Neural cell (in vitro differentiated cells): ENCODE results near the gene AOX1.

Source experiments
- CTCF ChIP-seq: fragments of 450-650 bp; IDR thresholded peaks from 2 replicates; pipeline ENCODE4 v1.5.1; 2014; ENCODE audit warnings: antibody characterized with exemption, mild to moderate bottlenecking, moderate library complexity; ENCODE audit not compliant: poor library complexity, severe bottlenecking
- MXI1 ChIP-seq: fragments of 450-650 bp; conservative IDR thresholded peaks from 2 replicates; pipeline ENCODE4 v1.6.1; 2014; ENCODE audit warnings: antibody characterized with exemption, mild to moderate bottlenecking; ENCODE audit not compliant: poor library complexity, severe bottlenecking
- POLR2AphosphoS5 ChIP-seq: IDR thresholded peaks from 2 replicates; pipeline ENCODE4 v1.6.1; 2012
- RAD21 ChIP-seq: fragments of 450-650 bp; conservative IDR thresholded peaks from 2 replicates; pipeline ENCODE4 v1.6.1; 2014; ENCODE audit warnings: antibody characterized with exemption, mild to moderate bottlenecking, moderate library complexity
- REST ChIP-seq: IDR thresholded peaks from 2 replicates; pipeline ENCODE4 v1.6.1; 2012; ENCODE audit warnings: borderline replicate concordance
- SMC3 ChIP-seq: fragments of 450-650 bp; conservative IDR thresholded peaks from 2 replicates; pipeline ENCODE4 v1.6.1; 2014; ENCODE audit warnings: antibody characterized with exemption, mild to moderate bottlenecking, moderate library complexity; ENCODE audit not compliant: poor library complexity

- TF ChIP-seq CTCF (no peak), REST (no peak), MXI1 (no peak), RAD21 (no peak), SMC3 (no peak), POLR2AphosphoS5 (no peak)
Observed at GRCh38 chr2:200693836-200694470, 108.1 kb downstream of the AOX1 start.
